Measurements from ENCODE around the gene ADGRA3. TPM values are rescaled to one million over a fixed set of nuclear protein-coding genes. Genes with fewer than 3 reads are reported as not detected.

The ADGRA3 gene
- polyA plus RNA-seq, 3 donors: 0.07 TPM; not detected in 2

DNA sequence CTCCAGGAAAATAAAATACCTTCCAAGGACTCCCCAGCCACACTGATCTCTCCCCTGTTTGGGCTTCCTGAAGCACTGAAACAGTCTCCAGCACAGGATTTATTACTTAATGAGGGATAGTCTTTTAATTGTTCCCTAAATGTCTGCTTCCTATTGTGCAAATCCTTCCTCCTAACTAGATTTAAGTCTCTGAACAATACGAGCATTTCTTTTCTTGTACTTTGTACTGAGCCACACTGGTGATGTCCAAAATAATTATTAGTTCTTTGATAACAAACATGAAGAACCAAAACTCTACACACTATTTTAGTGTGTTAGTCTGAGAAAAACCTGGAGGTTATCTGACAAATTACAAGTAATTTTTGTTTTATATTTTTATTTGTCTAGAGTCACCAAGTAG is 5.1 kb downstream of the ADGRA3 start:
- Histone ChIP-seq H2AFZ (ENCODE audit: insufficient read depth, low read depth, low read length, poor library complexity, severe bottlenecking) (no peak overlapping the region), H3K36me3 (replicated peaks in 1 of 2; ENCODE audit: control insufficient read depth in 1 of 2, insufficient read depth in 2 of 2, low read length in 2 of 2) (no peaks in the 10 kb centered on the region), H3K4me3 (replicated peaks in 1 of 3; ENCODE audit: low read depth in 2 of 3, low read length in 3 of 3) (no peak overlapping the region), H3K9ac (ENCODE audit: insufficient read depth, low read length, poor library complexity, severe bottlenecking) (no peak overlapping the region), H4K20me1 (ENCODE audit: insufficient read depth, low read length) (no peaks in the 10 kb centered on the region), H3K4me2 (replicated peaks; ENCODE audit: extremely low read depth, low read length, poor library complexity, severe bottlenecking) (no peak overlapping the region), H3K27ac (ENCODE audit: low read depth in 1 of 2, low read length in 2 of 2) (no peak overlapping the region), H3K9me3 (replicated peaks in 1 of 2; ENCODE audit: control insufficient read depth in 1 of 2, insufficient read depth in 1 of 2, low read length in 2 of 2) (no peaks in the 10 kb centered on the region), H3K79me2 (ENCODE audit: insufficient read depth, low read length) (no peaks in the 10 kb centered on the region), H3K27me3 (ENCODE audit: control insufficient read depth in 2 of 2, insufficient read depth in 2 of 2, low read length in 2 of 2) (peaks cover 6 to 15% of the 10 kb centered on the region in 2 donors), H3K4me1 (ENCODE audit: control insufficient read depth in 1 of 2, insufficient read depth in 2 of 2, low read length in 2 of 2) (peaks cover 9 to 11% of the 10 kb centered on the region in 2 donors)
- Mint-ChIP-seq H3K27ac (no peak overlapping the region), H3K4me3 (no peak overlapping the region), H3K36me3 (no peaks in the 10 kb centered on the region), H3K27me3 (ENCODE audit: low read depth in 3 of 3) (peaks cover 11 to 17% (median 13%) of the 10 kb centered on the region in 3 donors), H3K9me3 (no peaks in the 10 kb centered on the region), H3K4me1 (peaks cover 12% of the 10 kb centered on the region)
- no CpG with 5 or more reads among the region's 1 CpG for WGBS (ENCODE audit: insufficient coverage)
- intact Hi-C loops (cut with micrococcal nuclease): no loop called here
- no peak for DNase-seq
- no peak for TF ChIP-seq CTCF (IDR thresholded peaks at IDR 0.05)

DNA sequence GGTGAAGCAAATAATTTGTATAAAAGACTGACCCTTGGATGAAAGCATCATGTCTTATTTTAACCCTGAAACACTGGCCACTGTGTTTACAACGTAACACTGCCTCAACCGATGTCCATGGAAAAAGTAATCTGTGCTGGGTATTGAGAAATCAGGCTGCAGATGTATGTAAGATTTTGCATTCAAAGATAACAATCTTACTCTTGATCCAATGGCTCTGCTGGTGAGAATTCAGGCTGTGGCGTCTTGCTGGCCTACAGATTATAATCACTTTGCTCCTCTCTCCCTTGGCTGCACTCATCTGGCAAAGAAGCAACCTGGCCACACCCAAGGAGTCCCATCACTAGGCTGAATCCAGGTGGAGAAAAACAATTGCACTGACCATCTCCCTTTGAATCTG is 7.5 kb downstream of the ADGRA3 start:
- Mint-ChIP-seq H3K36me3 (no peaks in the 10 kb centered on the region), H3K9me3 (no peaks in the 10 kb centered on the region), H3K4me1 (no peaks in the 10 kb centered on the region), H3K4me3 (no peak overlapping the region), H3K27me3 (ENCODE audit: low read depth in 3 of 3) (peaks cover 0 to 4% (median 1%) of the 10 kb centered on the region in 3 donors), H3K27ac (no peak overlapping the region)
- Histone ChIP-seq H3K27me3 (ENCODE audit: control insufficient read depth in 2 of 2, insufficient read depth in 2 of 2, low read length in 2 of 2) (no peaks in the 10 kb centered on the region), H3K27ac (ENCODE audit: low read depth in 1 of 2, low read length in 2 of 2) (no peak overlapping the region), H3K4me3 (replicated peaks in 1 of 3; ENCODE audit: low read depth in 2 of 3, low read length in 3 of 3) (no peak overlapping the region), H3K4me2 (replicated peaks; ENCODE audit: extremely low read depth, low read length, poor library complexity, severe bottlenecking) (no peak overlapping the region), H3K4me1 (ENCODE audit: control insufficient read depth in 1 of 2, insufficient read depth in 2 of 2, low read length in 2 of 2) (no peaks in the 10 kb centered on the region), H4K20me1 (ENCODE audit: insufficient read depth, low read length) (no peaks in the 10 kb centered on the region), H3K9ac (ENCODE audit: insufficient read depth, low read length, poor library complexity, severe bottlenecking) (no peak overlapping the region), H3K9me3 (replicated peaks in 1 of 2; ENCODE audit: control insufficient read depth in 1 of 2, insufficient read depth in 1 of 2, low read length in 2 of 2) (no peaks in the 10 kb centered on the region), H3K36me3 (replicated peaks in 1 of 2; ENCODE audit: control insufficient read depth in 1 of 2, insufficient read depth in 2 of 2, low read length in 2 of 2) (no peaks in the 10 kb centered on the region), H2AFZ (ENCODE audit: insufficient read depth, low read depth, low read length, poor library complexity, severe bottlenecking) (no peak overlapping the region), H3K79me2 (ENCODE audit: insufficient read depth, low read length) (no peaks in the 10 kb centered on the region)
- DNase-seq: no peak
- TF ChIP-seq CTCF (IDR thresholded peaks at IDR 0.05): no peak
- intact Hi-C loops (cut with micrococcal nuclease): no loop called here
- 71% methylated on average over 1 of the region's 3 CpGs for WGBS (ENCODE audit: insufficient coverage)
